Colonic mucosa (tissue), 4 donors: Measurements from ENCODE around the gene MAP7D2. TPM values are rescaled to one million over a fixed set of nuclear protein-coding genes. Genes with fewer than 3 reads are reported as not detected.

Experiments
- DNase-seq: peaks from one replicate; pipeline ENCODE4 v3.0.0-alpha.2; 2020
- H3K27ac ChIP-seq: fragments of 200-600 bp; one replicate; pipeline ENCODE4 v1.8.0; 2021
- H3K27me3 ChIP-seq: fragments of 200-600 bp; one replicate; pipeline ENCODE4 v1.8.0; 2021
- H3K36me3 ChIP-seq: fragments of 200-600 bp; one replicate; pipeline ENCODE4 v1.8.0; 2021
- H3K4me1 ChIP-seq: fragments of 200-600 bp; one replicate; pipeline ENCODE4 v1.8.0; 2021; ENCODE audit warnings: mild to moderate bottlenecking
- H3K4me3 ChIP-seq: fragments of 200-600 bp; one replicate; pipeline ENCODE4 v1.8.0; 2021
- H3K9ac ChIP-seq, 2 donors: one replicate each; pipeline ENCODE4 v1.7.0; 2013; ENCODE audit warnings: control low read depth in 2 of 2, low read depth in 2 of 2, low read length in 2 of 2
- H3K9me3 ChIP-seq: fragments of 200-600 bp; one replicate; pipeline ENCODE4 v1.8.0; 2021
- intact Hi-C: fragments of 100-400 bp; cut with DNase I; formaldehyde crosslinking; loops from one replicate; pipeline ENCODE4 v1.14.1; 2022
- total RNA-seq, 2 donors: library from RNA; stranded (reverse); fragmentation: NEBNext Ultra II Directional in 1 of 2; extraction: Animal tissue kit (Norgen Biotek cat#: 25700) in 1 of 2; gene quantifications; one replicate each; pipeline ENCODE4 v1.2.1, GENCODE V29; 2021
- TF ChIP-seq, protein P1 (sequence below): fragments of 200-600 bp; IDR thresholded peaks from one replicate; pipeline ENCODE4 v1.8.0; 2022; ENCODE audit warnings: antibody characterized with exemption, mild to moderate bottlenecking
- donor health status: healthy.
- donor health status: DM: no; HTN: no; CAD: no.
- donor health status: DM: no; HTN: no; CAD: no.

The MAP7D2 gene
- total RNA-seq, 2 donors from 2014 or later, result 2.1 to 2.4 TPM

- no peaks in the 10 kb centered on the region for H3K9me3 ChIP-seq
- intact Hi-C loops, result loop anchor here (10.0 kb wide), 1 partner anchor 300 kb away; no protein-coding TSS in a partner anchor
- H3K9ac ChIP-seq, result no peak overlapping the region
Observed at GRCh38 chrX:20144491-20144890, 27.8 kb upstream of the MAP7D2 start.

DNA sequence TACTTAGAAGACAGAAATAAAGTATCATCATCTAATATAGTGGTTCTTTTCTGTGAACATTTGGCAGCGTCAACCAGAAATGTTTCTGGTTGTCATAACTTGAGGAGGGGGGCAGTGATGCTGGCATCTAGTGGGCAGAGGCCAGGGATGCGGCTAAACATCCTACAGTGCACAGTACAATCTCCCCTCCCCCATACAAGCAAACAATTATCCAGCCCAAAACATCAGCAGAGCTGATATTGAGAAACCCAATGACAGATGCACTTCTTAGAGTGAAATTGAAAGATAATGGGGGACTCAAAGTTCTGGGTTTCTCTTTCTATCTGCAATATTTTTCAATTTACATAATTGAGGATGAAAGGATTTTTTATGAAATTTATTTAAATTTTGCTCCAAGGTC lies 26.9 kb upstream of the MAP7D2 start:
- Histone ChIP-seq H3K9me3 (no peaks in the 10 kb centered on the region), H3K4me3 (no peak overlapping the region), H3K4me1 (no peaks in the 10 kb centered on the region), H3K36me3 (no peaks in the 10 kb centered on the region), H3K27ac (no peak overlapping the region), H3K9ac (no peak overlapping the region), H3K27me3 (no peaks in the 10 kb centered on the region)
- no peak for DNase-seq
- intact Hi-C loops, result loop anchor here (10.0 kb wide), 1 partner anchor 301 kb away; no protein-coding TSS in a partner anchor
- TF ChIP-seq, protein P1, sequence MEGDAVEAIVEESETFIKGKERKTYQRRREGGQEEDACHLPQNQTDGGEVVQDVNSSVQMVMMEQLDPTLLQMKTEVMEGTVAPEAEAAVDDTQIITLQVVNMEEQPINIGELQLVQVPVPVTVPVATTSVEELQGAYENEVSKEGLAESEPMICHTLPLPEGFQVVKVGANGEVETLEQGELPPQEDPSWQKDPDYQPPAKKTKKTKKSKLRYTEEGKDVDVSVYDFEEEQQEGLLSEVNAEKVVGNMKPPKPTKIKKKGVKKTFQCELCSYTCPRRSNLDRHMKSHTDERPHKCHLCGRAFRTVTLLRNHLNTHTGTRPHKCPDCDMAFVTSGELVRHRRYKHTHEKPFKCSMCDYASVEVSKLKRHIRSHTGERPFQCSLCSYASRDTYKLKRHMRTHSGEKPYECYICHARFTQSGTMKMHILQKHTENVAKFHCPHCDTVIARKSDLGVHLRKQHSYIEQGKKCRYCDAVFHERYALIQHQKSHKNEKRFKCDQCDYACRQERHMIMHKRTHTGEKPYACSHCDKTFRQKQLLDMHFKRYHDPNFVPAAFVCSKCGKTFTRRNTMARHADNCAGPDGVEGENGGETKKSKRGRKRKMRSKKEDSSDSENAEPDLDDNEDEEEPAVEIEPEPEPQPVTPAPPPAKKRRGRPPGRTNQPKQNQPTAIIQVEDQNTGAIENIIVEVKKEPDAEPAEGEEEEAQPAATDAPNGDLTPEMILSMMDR, result no peak

More at GRCh38 chrX:20144491-20144890, 27.8 kb upstream of the MAP7D2 start:
- no peaks in the 10 kb centered on the region for H3K4me1 ChIP-seq
- TF ChIP-seq, protein P1, result no peak
- no peak overlapping the region for H3K4me3 ChIP-seq
- no peaks in the 10 kb centered on the region for H3K36me3 ChIP-seq
- H3K27me3 ChIP-seq, result no peaks in the 10 kb centered on the region
- H3K27ac ChIP-seq, result no peak overlapping the region
- DNase-seq, result no peak

- no peak for DNase-seq
- no peak overlapping the region for H3K27ac ChIP-seq
- no peaks in the 10 kb centered on the region for H3K36me3 ChIP-seq
- intact Hi-C loops, result loop anchor here (10.0 kb wide), 1 partner anchor 302 kb away; no protein-coding TSS in a partner anchor
- H3K4me3 ChIP-seq, result no peak overlapping the region
- no peak overlapping the region for H3K9ac ChIP-seq
- H3K4me1 ChIP-seq, result no peaks in the 10 kb centered on the region
- H3K9me3 ChIP-seq, result no peaks in the 10 kb centered on the region
- TF ChIP-seq, protein P1, result no peak
- no peaks in the 10 kb centered on the region for H3K27me3 ChIP-seq
Observed at GRCh38 chrX:20143111-20143510, 26.4 kb upstream of the MAP7D2 start.

GRCh38 chrX:20141281-20142220 lies 24.8 kb upstream of the MAP7D2 start, which contains the start of gene EIF1AX:
Gene EIF1AX, minus strand, starts transcription at chrX:20141838. Its CDS starts 198 bp downstream, at chrX:20141640.
- no peaks in the 10 kb centered on the region for H3K4me1 ChIP-seq
- no peaks in the 10 kb centered on the region for H3K27me3 ChIP-seq
- H3K27ac ChIP-seq, result peak within 1 kb of the TSS; percentile 81
- peak within 1 kb of the TSS; percentile 63 for H3K4me3 ChIP-seq
- peak within 1 kb of the TSS; percentile 91 for H3K9ac ChIP-seq
- DNase-seq, result peak; percentile 99
- intact Hi-C loops, result loop anchor here (10.0 kb wide), 1 partner anchor 303 kb away; no protein-coding TSS in a partner anchor
- no peaks in the 10 kb centered on the region for H3K36me3 ChIP-seq
- TF ChIP-seq, protein P1, result no peak
- no peaks in the 10 kb centered on the region for H3K9me3 ChIP-seq

- H3K4me3 ChIP-seq, result peak overlapping the region; percentile 63
Observed at GRCh38 chrX:20140420-20140819, 23.7 kb upstream of the MAP7D2 start.

More at GRCh38 chrX:20140420-20140819, 23.7 kb upstream of the MAP7D2 start:
- TF ChIP-seq, protein P1, result no peak
- Histone ChIP-seq H3K9ac (peak overlapping the region; percentile 91), H3K4me1 (no peaks in the 10 kb centered on the region), H3K9me3 (no peaks in the 10 kb centered on the region), H3K27ac (no peak overlapping the region), H3K36me3 (no peaks in the 10 kb centered on the region), H3K27me3 (no peaks in the 10 kb centered on the region)
- intact Hi-C loops, result loop anchor here (10.0 kb wide), 1 partner anchor 304 kb away; no protein-coding TSS in a partner anchor
- no peak for DNase-seq
